HG02642 (cell line): ENCODE results near the gene TIMP4.

Experiments used
- ATAC-seq: cut with Tn5 transposase; IDR thresholded peaks from one replicate; pipeline ENCODE4 v1.9.1; 2021; ENCODE audit warnings: mild to moderate bottlenecking; ENCODE audit not compliant: unreplicated experiment, poor library complexity

The TIMP4 gene

GRCh38 chr3:12150112-12150511 lies 8.6 kb downstream of the TIMP4 start:
- no peak for ATAC-seq

GRCh38 chr3:12149029-12149428 lies 9.7 kb downstream of the TIMP4 start:
- ATAC-seq: no peak

- ATAC-seq: no peak
Observed at GRCh38 chr3:12148183-12148940, 10.3 kb downstream of the TIMP4 start.

DNA sequence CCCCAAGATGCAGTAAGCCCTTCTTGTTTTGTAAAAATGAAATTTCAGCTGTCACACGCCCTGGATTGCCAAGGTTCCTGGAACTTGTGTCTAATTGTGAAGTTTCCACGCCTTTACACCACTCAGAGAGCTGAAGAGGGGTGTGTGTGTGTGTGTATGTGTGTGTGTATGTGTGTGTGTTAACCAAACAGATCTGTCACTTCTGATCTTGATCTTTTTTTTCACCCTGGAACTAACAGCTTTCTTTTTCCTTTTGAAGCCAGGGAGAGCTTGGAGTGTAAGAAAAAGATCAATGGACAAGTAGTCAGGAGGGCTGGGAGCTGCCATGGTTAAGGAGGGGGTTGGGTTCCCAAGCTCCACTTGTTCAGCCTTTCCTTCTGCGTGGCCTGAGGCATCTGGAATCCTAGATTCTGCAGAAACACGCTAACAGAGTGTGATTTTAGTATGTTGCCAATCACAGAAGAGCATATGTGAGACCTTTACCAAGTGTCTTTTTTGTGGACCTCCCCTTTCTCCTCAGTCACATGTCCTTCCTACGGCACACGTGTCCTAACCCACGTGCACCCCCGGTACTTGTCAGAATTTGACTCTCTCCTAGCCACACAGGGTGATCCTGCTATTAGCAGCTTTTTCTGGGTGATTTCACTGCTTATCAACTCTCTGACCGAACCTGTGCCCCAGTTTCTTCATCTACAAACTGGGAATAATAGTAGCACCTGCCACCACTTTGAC lies 11.5 kb downstream of the TIMP4 start:
- no peak for ATAC-seq

GRCh38 chr3:12143949-12144504 lies 14.7 kb downstream of the TIMP4 start:
- ATAC-seq: no peak

GRCh38 chr3:12142476-12142875 lies 16.2 kb downstream of the TIMP4 start:
- ATAC-seq: no peak

DNA sequence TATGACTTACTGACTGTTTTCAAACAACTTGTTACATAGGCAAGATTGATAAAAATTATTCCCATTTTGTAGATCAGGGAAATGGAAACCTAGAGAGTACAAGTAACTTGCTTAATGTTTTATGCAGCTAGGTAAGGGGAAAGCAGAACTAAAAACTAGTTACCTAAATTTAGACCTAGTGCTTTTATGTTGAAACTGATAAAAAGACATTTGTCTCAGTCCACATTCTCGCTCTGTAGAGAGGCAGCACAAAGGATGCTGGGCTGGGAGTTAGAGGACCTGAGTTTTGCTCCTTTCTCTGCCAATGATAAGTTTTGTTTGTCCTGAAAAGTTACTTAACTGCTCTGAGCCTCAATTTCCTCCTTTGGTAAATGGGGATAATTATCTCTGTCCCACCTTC lies 17.4 kb downstream of the TIMP4 start:
- no peak for ATAC-seq

- ATAC-seq: no peak
Observed at GRCh38 chr3:12139111-12139511, 19.6 kb downstream of the TIMP4 start.

DNA sequence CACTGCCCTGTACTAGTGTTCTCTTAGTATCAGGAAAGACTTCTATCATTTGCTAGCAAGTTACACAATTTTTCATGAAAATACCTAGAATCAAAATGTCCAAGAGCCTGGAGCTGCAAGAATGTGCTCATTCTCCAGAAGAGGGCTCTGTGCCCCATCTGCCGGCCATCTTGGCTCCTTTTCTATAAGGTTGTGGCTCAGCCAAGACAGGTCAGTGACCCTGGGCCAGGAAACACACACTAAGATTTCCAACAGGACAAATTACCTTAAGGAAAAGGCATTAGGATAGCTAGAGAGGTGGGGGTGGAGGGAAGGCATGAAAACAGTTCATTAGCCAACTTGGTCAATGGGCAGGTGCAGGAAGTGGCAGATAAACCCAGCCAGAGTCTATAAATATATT lies 20.7 kb downstream of the TIMP4 start:
- ATAC-seq: no peak

- ATAC-seq: no peak
Observed at GRCh38 chr3:12136371-12136770, 22.3 kb downstream of the TIMP4 start.

- peak; percentile 77 for ATAC-seq
Observed at GRCh38 chr3:12135029-12135657, 23.6 kb downstream of the TIMP4 start.

DNA sequence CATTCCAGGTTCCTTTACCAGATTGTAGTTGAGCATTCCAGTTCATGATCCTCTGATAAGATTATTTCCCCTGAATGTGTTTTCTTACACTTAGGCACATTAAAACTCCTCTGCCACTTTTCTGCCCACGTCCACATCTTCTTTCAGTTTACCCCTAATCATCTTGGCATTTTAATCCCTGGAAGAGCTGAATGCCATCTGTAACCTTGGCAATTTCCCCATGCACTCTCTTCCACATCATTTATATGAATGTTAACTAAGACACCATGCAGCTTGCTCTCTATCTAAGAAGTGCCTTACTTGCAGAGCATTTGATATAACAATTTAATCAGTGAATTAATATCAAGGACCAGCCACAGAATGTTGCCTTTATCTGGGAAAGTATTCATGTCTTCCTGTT lies 25.8 kb downstream of the TIMP4 start:
- no peak for ATAC-seq

GRCh38 chr3:12131351-12132090 lies 27.2 kb downstream of the TIMP4 start:
- no peak for ATAC-seq

DNA sequence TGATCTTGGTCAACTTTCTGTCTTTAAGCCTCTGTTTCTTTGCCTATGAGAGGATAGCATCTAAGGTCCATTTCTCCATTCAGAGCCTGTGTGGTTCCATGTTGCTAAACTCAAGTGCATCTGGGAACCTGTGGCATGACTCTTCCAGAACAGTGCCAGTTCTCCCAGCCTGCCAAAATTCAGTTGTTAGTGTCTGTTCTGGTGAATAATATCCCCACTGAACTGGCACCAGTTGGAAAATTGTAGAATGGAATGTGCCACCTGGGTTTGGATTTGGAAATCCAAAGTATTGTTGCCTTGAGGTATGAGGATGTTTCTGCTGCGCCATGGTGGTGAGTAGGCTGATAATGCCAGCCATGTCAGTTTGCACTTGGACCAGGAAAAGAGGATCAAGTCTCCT lies 31.3 kb downstream of the TIMP4 start:
- ATAC-seq: no peak

- no peak for ATAC-seq
Observed at GRCh38 chr3:12125772-12126171, 32.9 kb downstream of the TIMP4 start.

DNA sequence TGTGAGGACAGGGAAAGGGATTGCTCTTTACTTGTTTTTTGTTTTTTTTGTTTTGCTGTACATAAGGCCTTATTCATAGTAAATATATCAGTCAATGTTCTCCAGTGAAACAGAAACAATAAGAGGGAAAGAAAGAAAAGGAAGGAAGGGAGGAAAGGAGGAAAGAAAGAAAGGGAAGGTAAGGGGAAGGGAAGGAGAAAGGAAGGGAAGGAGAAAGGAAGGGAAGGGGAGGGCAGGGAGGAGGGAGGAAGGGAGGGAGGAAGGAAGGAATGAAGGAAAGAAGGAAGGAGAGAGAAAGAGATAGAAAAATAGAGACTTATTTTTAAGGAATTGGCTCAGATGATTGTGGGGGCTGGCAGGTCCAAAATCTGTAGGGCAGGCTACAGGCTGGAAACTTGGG lies 37.2 kb downstream of the TIMP4 start:
- ATAC-seq: no peak

DNA sequence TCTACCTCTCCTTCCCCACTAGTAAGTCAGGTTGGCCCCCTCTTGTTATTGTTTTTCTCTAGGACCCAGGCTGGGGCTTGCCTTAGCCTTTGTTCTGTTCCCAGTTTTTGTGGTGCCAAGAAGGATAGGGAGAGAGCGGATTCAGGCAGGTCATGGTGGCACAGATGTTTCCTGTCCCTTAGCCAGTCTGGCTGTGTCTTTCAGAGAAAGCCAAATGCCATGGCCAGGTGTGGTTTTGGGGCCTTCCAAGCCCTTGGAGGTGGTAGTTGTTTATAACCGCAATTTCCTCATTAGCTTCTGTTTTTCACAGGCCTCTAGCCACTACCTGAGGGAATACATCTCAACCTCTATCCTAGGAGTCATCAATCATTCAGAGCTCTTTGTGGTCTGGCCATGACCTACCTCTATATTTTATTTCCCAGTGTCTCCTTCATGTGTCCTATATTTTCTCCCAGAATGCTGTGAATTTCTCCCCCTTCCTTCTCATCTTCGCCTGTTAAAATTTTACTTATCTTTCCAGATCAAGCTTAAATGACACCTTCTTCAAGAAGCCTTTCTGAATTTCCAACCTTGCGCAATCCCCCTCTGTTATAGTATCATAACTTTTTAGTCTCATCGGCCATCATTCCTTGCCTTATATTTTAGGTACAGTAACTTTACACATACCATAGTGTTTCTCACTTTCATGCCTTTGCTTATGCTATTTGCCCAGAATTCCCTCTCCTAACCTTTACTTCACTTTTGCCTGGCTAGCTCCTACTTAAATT lies 38.2 kb downstream of the TIMP4 start:
- ATAC-seq: no peak

GRCh38 chr3:12117473-12117872 lies 41.2 kb downstream of the TIMP4 start:
- no peak for ATAC-seq

DNA sequence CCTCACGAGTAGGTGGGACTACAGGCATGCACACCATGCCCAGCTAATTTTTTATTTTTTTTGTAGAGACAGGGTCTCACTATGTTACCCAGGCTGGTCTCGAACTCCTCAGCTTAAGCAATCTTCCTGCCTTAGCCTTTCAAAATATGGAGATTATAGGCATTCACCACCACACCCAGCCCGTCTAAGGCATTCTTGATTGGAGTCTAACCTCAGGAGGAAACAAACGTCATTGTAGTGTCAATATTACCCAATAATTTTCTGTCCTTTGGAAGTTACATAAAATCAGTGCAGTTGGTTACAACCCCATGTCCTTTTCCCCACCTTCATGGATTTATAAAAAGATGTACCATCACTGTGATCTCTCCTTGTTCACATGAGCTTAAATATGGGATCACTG lies 41.8 kb downstream of the TIMP4 start:
- no peak for ATAC-seq

DNA sequence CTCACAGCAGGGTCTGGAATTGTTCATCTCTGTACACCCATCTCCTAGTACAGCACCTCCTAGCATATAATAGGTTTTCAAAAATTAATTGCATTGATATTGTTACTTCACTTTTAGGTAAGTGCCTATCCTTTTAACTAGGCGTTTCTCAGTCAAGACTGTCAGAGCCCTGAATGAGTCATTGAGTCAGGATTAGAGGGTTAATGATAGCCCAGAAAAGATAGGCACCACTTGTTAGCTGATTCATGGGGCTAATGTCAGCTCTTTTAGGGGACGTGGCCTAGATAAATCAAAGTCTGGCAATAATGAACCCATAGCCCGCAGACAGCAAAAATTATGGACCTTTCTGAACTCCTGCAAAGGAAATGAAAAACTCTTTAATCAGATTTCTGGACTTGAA lies 42.9 kb downstream of the TIMP4 start:
- ATAC-seq: no peak
